Stimulated activated CD4-positive, alpha-beta T cell treated with anti-CD3 and anti-CD28 coated beads, Interleukin-4, amount 100 ng/mL, for 1 hour (primary cell): ENCODE results near the gene CDCP1.

Experiments
- DNase-seq: peaks from one replicate; pipeline ENCODE4 v3.0.0-alpha.2; 2020

CDCP1 gene

GRCh38 chr3:45145681-45146614 lies at the start of gene CDCP1:
Gene CDCP1, minus strand, starts transcription at chr3:45146378. Its CDS starts 91 bp downstream, at chr3:45146287.
- DNase-seq: no peak

- no peak for DNase-seq
Observed at GRCh38 chr3:45194791-45195190, 48.6 kb upstream of the CDCP1 start.

DNA sequence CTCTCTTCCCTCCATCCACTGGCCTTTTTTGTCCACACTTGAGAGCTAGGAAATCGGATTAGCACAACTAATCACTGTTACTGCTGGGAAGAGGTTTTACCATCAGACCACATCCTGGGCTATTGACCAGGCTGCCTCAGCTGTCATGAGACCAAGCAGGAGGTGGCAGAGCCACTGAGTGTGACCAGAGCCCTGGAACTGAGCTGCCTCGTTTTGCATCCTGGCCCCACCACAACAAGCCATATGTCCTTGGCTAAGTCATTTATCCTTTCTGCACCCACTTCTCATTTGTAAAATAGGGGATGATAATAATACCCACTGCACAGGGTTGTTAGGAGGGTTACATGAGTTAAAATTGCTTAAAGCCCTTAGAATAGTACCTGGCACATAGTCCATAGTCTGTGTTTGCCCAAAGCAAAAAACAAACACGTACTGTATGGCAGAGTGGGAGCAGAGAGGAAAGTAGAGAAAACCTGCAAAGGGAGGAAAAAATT lies 45.8 kb upstream of the CDCP1 start:
- DNase-seq: no peak

DNA sequence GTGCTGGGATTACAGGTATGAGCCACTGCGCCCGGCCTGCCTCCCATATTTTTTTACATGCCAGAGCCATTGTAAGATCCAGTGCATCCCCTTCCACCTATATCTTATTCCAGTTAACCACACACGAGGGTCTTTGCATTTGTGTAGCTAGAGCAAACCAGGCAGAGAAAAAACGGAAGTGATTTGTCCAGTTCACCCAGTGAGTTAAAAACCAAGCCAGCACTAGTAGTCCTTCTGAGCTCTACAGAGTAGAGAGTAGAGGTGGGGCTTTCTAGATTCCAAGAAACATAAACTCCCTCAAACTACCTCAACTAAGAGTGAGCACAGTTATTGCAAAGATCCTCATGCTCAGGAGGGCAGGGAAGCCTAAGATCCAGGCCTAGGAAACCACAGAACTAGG lies 45.2 kb upstream of the CDCP1 start:
- DNase-seq: no peak

- DNase-seq: no peak
Observed at GRCh38 chr3:45188719-45189659, 42.8 kb upstream of the CDCP1 start.

- DNase-seq: no peak
Observed at GRCh38 chr3:45187694-45188141, 41.5 kb upstream of the CDCP1 start.

- DNase-seq: no peak
Observed at GRCh38 chr3:45186871-45187270, 40.7 kb upstream of the CDCP1 start.

- no peak for DNase-seq
Observed at GRCh38 chr3:45185461-45185860, 39.3 kb upstream of the CDCP1 start.

DNA sequence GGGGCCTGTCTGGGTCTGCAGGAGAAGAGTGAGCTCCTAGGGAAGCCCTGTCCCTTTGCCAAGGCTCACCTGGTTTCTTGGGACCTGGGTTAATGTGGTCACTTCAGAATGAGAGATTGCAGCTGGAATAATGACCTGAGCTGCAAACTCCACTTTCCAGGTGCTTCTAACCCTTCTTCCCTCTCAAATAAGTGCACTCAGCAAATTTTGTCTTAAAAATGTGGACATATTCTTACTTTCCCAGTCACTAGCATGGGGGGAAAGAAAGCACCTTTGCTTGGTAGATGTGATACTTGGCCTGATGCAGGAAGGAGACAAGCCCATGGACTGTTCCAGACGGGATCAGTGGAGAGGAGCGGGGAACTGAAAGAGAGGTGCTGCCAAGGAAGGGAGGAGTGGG lies 38.9 kb upstream of the CDCP1 start:
- DNase-seq: no peak

DNA sequence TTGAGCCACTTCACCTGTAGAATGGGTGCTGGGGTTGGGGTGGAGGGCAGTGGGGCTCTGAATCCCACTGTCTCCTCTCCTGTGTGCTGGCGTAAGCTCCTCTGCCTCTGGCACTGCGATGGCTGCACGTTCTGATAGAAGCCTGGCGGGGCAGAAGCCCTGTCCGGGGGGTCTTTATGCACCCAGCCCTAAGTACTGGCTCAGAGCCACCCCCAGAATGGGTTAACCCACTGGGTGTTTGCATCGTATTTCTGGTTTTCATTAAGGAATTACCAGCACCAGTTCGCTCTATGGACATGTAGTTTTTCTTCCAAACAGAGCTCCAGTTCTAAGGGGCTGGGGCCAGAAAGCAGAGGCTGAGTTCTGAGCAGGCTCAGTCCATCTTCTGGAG lies 37.7 kb upstream of the CDCP1 start:
- no peak for DNase-seq

DNA sequence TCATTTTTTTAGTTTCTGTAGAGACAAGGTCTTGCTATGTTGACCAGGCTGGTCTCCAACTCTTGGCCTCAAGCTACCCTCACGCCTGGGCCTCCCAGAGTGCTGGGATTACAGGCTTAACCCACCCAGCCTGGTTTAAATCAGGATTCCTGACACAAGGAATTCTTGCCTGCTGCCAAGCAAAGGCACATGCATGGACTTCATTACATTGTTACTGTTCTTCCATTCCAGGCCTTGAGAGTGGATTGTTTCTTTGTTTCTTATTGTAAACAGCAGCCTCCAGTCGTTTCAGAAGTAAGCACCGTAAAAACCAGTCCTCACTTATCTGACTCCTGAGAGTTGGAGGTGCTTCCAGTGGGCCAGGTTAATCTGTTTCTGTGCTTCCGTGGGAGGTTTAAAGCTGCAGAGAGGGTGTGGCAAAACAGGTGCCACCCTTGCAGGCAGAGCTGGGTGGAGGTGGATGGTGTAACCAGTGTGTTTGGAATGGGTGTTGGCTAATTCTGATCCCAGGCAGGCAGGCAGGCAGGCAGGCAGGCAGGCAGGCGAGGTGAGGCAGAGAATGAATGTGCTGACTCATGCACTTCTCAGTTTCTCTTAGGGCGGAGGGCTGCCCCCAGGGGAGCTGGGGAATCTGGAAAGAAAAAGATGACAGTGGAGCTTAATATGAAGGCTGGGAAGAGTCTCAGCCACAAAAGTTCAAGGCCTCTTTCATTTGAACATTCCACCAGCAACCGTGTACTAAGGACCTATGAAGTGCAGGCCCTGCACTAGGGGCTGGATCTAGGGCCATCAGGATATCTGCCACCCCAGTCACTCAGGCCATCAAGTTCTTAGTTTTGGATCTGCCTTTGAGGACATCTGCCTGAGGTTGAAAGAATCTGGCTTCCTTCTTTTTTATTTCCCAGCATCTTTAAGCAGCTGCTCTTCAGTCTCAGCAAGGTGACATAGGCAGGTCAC lies 37.0 kb upstream of the CDCP1 start:
- no peak for DNase-seq

GRCh38 chr3:45181496-45181895 lies 35.3 kb upstream of the CDCP1 start:
- DNase-seq: no peak

GRCh38 chr3:45180899-45181298 lies 34.7 kb upstream of the CDCP1 start:
- no peak for DNase-seq

DNA sequence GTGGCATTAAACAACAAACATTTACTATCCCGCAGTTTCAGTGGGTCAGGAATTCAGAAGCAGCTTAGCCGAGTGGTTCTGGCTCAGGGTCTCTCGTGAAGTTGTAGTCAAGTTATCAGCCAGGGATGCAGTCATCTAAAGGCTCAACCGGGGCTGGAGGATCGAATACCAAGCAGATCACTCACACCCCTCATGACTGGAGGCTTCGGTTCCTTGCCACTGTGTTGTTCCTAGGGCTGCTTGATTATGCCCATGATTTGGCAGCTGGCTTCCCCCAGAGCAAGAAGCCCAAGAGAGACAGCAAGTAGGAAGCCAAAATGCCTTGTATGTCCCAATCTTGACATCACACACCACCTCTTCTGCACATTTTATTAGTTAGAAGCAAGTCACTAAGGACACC lies 33.9 kb upstream of the CDCP1 start:
- DNase-seq: no peak

DNA sequence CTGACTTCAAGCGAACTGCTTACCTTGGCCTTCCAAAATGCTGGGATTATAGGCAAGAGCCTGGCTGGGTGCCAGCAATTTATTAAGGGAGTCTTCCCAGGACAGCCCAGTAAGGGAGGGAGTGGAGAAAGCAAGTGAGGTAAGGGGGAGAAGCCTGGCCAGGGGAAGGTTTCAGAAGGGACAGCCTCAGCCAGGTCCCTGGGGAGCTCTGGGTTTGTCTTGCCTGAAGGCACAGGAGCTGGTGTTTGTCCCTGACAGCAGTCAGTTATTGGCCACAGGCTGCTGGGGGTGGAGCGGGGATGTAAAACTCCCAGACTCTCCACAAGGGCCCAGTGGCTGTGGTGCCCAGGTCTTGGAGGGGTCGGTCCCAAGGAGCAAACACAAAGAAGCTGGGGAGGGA lies 33.0 kb upstream of the CDCP1 start:
- DNase-seq: no peak

DNA sequence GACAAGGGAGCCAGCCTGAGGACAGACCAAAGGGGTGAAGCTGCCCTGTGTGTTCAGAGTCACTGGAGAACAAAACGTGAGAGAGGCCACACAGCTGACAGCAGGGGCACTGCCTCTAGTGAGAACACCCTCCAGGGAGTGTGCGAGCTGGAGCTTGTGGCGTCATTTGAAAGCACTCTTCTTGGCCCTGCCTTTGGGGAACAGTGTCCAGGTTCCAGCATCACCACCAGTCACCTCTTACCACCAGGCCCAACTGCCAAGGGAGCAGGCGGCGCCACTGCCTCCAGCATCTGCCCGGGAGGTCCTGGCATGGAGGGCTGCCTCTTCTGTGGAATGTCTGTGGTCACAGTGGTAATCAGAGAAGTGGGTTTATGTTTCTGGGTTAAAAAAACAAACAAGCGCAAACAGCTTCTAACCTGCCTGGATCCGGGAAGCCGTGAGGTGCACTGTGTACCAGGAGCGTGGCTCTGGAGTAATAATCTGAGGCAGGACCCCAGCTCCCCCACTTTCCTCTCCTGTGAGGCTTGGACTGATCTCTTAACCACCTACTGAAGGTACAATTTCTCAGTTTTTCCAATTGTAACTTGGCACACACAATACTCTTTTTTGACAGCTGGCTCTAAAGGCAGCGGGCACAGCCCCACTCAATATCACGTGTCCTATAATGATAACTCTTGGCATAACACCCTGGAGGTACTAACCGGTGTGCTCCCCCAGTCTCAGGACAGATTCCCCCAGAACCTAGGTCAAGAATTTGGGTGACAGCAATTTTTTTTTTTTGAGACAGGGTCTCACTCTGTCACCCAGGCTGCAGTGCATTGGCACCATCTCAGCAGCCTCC lies 32.2 kb upstream of the CDCP1 start:
- DNase-seq: no peak

- no peak for DNase-seq
Observed at GRCh38 chr3:45176912-45177311, 30.7 kb upstream of the CDCP1 start.

DNA sequence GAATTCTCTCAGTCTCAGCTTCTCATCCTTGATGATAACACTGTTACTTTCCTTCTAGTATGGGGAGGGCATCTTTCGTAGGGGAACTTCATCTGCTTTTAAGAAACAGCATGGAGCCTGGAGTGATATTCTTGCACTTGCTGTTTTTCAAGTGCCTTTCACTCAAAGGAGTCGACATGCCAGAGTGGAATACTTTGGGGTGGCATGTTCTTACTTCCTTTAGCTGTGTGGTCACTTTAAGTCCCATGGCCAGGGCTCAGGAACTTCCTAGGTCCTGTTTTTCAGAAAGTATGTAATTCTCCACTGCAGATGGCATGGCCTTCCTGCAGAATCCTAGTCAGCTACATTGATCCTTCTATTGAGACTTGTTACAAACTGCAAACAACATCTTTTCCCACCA lies 28.1 kb upstream of the CDCP1 start:
- DNase-seq: no peak

GRCh38 chr3:45173776-45174175 lies 27.6 kb upstream of the CDCP1 start:
- no peak for DNase-seq

- no peak for DNase-seq
Observed at GRCh38 chr3:45171283-45171682, 25.1 kb upstream of the CDCP1 start.

- DNase-seq: no peak
Observed at GRCh38 chr3:45170096-45170495, 23.9 kb upstream of the CDCP1 start.
